ENCODE measurements around the gene PLEKHA1. TPM values are rescaled to one million over a fixed set of nuclear protein-coding genes. Genes with fewer than 3 reads are reported as not detected.

Gene PLEKHA1
- total and polyA plus RNA-seq, 2 donors (not counting 3 experiments of a cell fraction or from before 2014, with no cell fraction given) = 21.6 to 58.8 TPM

DNA sequence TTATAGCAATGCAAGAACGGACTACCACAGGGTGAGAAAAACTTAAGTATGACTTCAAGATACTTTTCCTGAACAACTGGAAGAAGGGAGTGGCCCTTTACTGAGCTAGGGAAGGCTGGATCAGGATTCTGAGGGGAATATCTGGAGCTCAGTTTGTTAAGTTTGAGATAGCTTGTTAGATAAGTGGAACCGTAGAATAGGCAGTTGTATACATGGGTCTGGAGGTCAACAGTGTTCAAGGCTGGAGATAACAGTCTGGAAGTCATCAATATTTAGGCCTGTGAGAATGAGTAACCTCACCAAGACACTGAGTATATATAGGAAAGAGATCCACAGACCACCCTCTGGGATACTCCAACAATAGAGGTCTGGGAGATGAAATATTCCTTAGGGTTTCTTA, 7.2 kb downstream of the PLEKHA1 start:
- FAIRE-seq = no peak

DNA sequence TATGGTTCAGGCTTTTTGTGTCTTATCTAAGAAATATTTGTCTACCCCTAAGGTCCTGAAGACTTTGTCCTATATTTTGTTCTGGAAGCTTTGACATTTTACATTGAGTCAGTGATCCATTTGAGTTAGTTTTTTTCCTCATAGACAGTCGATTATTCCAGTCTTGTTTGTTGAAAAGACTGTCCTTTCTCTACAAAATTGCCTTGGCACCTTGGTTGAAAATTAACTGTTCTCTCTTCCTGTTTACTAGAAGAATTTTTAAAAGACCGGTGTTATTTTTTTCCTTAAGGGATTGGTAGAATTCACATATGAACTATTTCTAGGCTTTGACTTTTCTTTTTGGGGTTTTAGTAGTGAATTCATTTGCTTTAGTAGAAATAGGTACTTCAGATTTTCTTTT, 12.0 kb downstream of the PLEKHA1 start:
- Histone ChIP-seq H3K9me3 (replicated peaks; ENCODE audit: control insufficient read depth, insufficient read depth, low read length) (no peaks in the 10 kb centered on the region), H3K4me3 (replicated peaks in 1 of 3; ENCODE audit: insufficient read depth in 1 of 3, low read depth in 1 of 3, low read length in 3 of 3) (no peak overlapping the region), H3K4me2 (ENCODE audit: insufficient read depth, low read length) (no peak overlapping the region), H3K79me2 (ENCODE audit: control insufficient read depth, insufficient read depth, low read length) (peaks cover 82% of the 10 kb centered on the region), H4K20me1 (replicated peaks; ENCODE audit: control insufficient read depth, extremely low read depth, insufficient read depth, low read length) (peaks cover 7% of the 10 kb centered on the region), H3K4me1 (ENCODE audit: control insufficient read depth, extremely low read depth, insufficient read depth, low read length) (no peaks in the 10 kb centered on the region), H3K27ac (ENCODE audit: insufficient read depth, low read depth, low read length) (no peak overlapping the region), H3K27me3 (ENCODE audit: control insufficient read depth in 2 of 2, insufficient read depth in 2 of 2, low read length in 2 of 2) (no peaks in the 10 kb centered on the region), H3K9ac (replicated peaks; ENCODE audit: extremely low read depth, insufficient read depth, low read length) (no peak overlapping the region), H2AFZ (ENCODE audit: low read depth, low read length) (no peak overlapping the region), H3K36me3 (ENCODE audit: control insufficient read depth in 2 of 2, extremely low read depth in 1 of 2, insufficient read depth in 2 of 2, low read length in 2 of 2) (no peaks in the 10 kb centered on the region), H3K9me1 (replicated peaks; ENCODE audit: control insufficient read depth, extremely low read depth, insufficient read depth, low read length) (no peaks in the 10 kb centered on the region)
- BruUV-seq (replicated peaks) = no TSS peak
- ChIA-PET POLR2A (no interaction called here), CTCF (interaction anchor here (1.0 to 1.7 kb wide), 5 partner anchors 9 to 179 kb away, joined by 3 to 10 read pairs (median 4); no protein-coding TSS in a partner anchor)
- intact Hi-C loops (cut with micrococcal nuclease) (no loop called here), dilution Hi-C loops (cut with MboI; ENCODE audit: extremely low pct_ligation_motif_present, low sequenced_read_pairs) (no loop called here)
- no peak for DNase-seq (ENCODE audit: low read depth, low spot score)
- TF ChIP-seq MYC (IDR thresholded peaks at IDR 0.05; ENCODE audit: low read depth, low read length) = no peak
- TF ChIP-seq GATA2 (IDR thresholded peaks at IDR 0.05; ENCODE audit: insufficient read depth, insufficient read length, low read depth, low read length) = no peak
- TF ChIP-seq, protein P1, sequence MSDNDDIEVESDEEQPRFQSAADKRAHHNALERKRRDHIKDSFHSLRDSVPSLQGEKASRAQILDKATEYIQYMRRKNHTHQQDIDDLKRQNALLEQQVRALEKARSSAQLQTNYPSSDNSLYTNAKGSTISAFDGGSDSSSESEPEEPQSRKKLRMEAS (IDR thresholded peaks at IDR 0.05; ENCODE audit: insufficient read depth, insufficient read length) = no peak
- no peak for TF ChIP-seq FOS (IDR thresholded peaks at IDR 0.05; ENCODE audit: borderline replicate concordance, insufficient read depth, low read length)
- TF ChIP-seq, protein P2, sequence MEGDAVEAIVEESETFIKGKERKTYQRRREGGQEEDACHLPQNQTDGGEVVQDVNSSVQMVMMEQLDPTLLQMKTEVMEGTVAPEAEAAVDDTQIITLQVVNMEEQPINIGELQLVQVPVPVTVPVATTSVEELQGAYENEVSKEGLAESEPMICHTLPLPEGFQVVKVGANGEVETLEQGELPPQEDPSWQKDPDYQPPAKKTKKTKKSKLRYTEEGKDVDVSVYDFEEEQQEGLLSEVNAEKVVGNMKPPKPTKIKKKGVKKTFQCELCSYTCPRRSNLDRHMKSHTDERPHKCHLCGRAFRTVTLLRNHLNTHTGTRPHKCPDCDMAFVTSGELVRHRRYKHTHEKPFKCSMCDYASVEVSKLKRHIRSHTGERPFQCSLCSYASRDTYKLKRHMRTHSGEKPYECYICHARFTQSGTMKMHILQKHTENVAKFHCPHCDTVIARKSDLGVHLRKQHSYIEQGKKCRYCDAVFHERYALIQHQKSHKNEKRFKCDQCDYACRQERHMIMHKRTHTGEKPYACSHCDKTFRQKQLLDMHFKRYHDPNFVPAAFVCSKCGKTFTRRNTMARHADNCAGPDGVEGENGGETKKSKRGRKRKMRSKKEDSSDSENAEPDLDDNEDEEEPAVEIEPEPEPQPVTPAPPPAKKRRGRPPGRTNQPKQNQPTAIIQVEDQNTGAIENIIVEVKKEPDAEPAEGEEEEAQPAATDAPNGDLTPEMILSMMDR (IDR thresholded peaks at IDR 0.05; ENCODE audit: extremely low read depth in 1 of 2, insufficient read depth in 1 of 2, low read depth in 1 of 2, low read length in 2 of 2) = no peak
- no peak for TF ChIP-seq EZH2 (IDR thresholded peaks at IDR 0.05; ENCODE audit: borderline replicate concordance, low read depth, low read length, severe bottlenecking)
- no peak for TF ChIP-seq POLR2A (IDR thresholded peaks at IDR 0.05; ENCODE audit: low read depth, low read length)
- TF ChIP-seq JUN (IDR thresholded peaks at IDR 0.05; ENCODE audit: borderline replicate concordance, insufficient read depth, insufficient read length, low read depth) = no peak
- TF ChIP-seq POLR2AphosphoS5 (IDR thresholded peaks at IDR 0.05; ENCODE audit: insufficient read depth, low read depth, low read length) = no peak
- FAIRE-seq = no peak

More for the DNA sequence above, 7.2 kb downstream of the PLEKHA1 start:
- Histone ChIP-seq H3K27ac (ENCODE audit: insufficient read depth, low read depth, low read length) (no peak overlapping the region), H2AFZ (ENCODE audit: low read depth, low read length) (no peak overlapping the region), H3K4me3 (replicated peaks in 1 of 3; ENCODE audit: insufficient read depth in 1 of 3, low read depth in 1 of 3, low read length in 3 of 3) (no peak overlapping the region), H3K4me2 (ENCODE audit: insufficient read depth, low read length) (no peak overlapping the region), H3K9me3 (replicated peaks; ENCODE audit: control insufficient read depth, insufficient read depth, low read length) (no peaks in the 10 kb centered on the region), H3K36me3 (ENCODE audit: control insufficient read depth in 2 of 2, extremely low read depth in 1 of 2, insufficient read depth in 2 of 2, low read length in 2 of 2) (peaks cover 0 to 2% of the 10 kb centered on the region in 2 experiments), H4K20me1 (replicated peaks; ENCODE audit: control insufficient read depth, extremely low read depth, insufficient read depth, low read length) (peaks cover 7% of the 10 kb centered on the region), H3K4me1 (ENCODE audit: control insufficient read depth, extremely low read depth, insufficient read depth, low read length) (peaks cover 5% of the 10 kb centered on the region), H3K27me3 (ENCODE audit: control insufficient read depth in 2 of 2, insufficient read depth in 2 of 2, low read length in 2 of 2) (no peaks in the 10 kb centered on the region), H3K9me1 (replicated peaks; ENCODE audit: control insufficient read depth, extremely low read depth, insufficient read depth, low read length) (no peaks in the 10 kb centered on the region), H3K9ac (replicated peaks; ENCODE audit: extremely low read depth, insufficient read depth, low read length) (no peak overlapping the region), H3K79me2 (ENCODE audit: control insufficient read depth, insufficient read depth, low read length) (peaks cover 87% of the 10 kb centered on the region)
- TF ChIP-seq MYC (IDR thresholded peaks at IDR 0.05; ENCODE audit: low read depth, low read length) (no peak), FOS (IDR thresholded peaks at IDR 0.05; ENCODE audit: borderline replicate concordance, insufficient read depth, low read length) (no peak), JUN (IDR thresholded peaks at IDR 0.05; ENCODE audit: borderline replicate concordance, insufficient read depth, insufficient read length, low read depth) (no peak), POLR2AphosphoS5 (IDR thresholded peaks at IDR 0.05; ENCODE audit: insufficient read depth, low read depth, low read length) (no peak), GATA2 (IDR thresholded peaks at IDR 0.05; ENCODE audit: insufficient read depth, insufficient read length, low read depth, low read length) (no peak), POLR2A (IDR thresholded peaks at IDR 0.05; ENCODE audit: low read depth, low read length) (no peak), EZH2 (IDR thresholded peaks at IDR 0.05; ENCODE audit: borderline replicate concordance, low read depth, low read length, severe bottlenecking) (no peak)
- TF ChIP-seq, protein P1 (IDR thresholded peaks at IDR 0.05; ENCODE audit: insufficient read depth, insufficient read length) = no peak
- BruUV-seq (replicated peaks) = no TSS peak
- DNase-seq (ENCODE audit: low read depth, low spot score) = no peak
- intact Hi-C loops (cut with micrococcal nuclease) = no loop called here
- CTCF ChIA-PET = interaction anchor here (1.2 kb wide), 1 partner anchor 23 kb away, joined by 3 read pairs; no protein-coding TSS in a partner anchor
- dilution Hi-C loops (cut with MboI; ENCODE audit: extremely low pct_ligation_motif_present, low sequenced_read_pairs) = no loop called here
- POLR2A ChIA-PET = no interaction called here
